Psoas muscle (tissue), 8 donors: Measurements from ENCODE around the gene CFAP97D2. TPM values are rescaled to one million over a fixed set of nuclear protein-coding genes. Genes with fewer than 3 reads are reported as not detected.
"Not testable (repeated sequence)": the region's sequence is repeated elsewhere in the genome, so short reads cannot be mapped to it uniquely, and the experiment has no call there.

ENCODE experiments used
- ATAC-seq, 4 donors: fragments of 200-7000 bp; cut with Tn5 transposase; one replicate each; pipeline ENCODE4 v1.9.1; 2020; ENCODE audit warnings: moderate library complexity in 3 of 4, mild to moderate bottlenecking in 2 of 4
- DNase-seq, 2 donors: peaks; one replicate each; pipeline ENCODE4 v3.0.0-alpha.2; 2020
- H3K27ac ChIP-seq: fragments of 200-600 bp; one replicate; pipeline ENCODE4 v1.8.0; 2022
- H3K27me3 ChIP-seq, 3 donors: fragments of 200-600 bp in 1 of 3; one replicate each; pipeline versions ENCODE4 v1.6.1 to v1.8.0; 2013 to 2022; ENCODE audit warnings: low read length in 2 of 3, mild to moderate bottlenecking in 2 of 3, moderate library complexity in 1 of 3; ENCODE audit not compliant: insufficient read depth in 3 of 3
- H3K36me3 ChIP-seq, 2 donors: fragments of 200-600 bp in 1 of 2; one replicate each; pipeline versions ENCODE4 v1.6.1 to v1.8.0; 2013 to 2022; ENCODE audit warnings: low read depth in 1 of 2, mild to moderate bottlenecking in 1 of 2, moderate library complexity in 1 of 2; ENCODE audit not compliant: insufficient read depth in 1 of 2
- H3K4me1 ChIP-seq: fragments of 200-600 bp; one replicate; pipeline ENCODE4 v1.8.0; 2022
- H3K4me3 ChIP-seq: fragments of 200-600 bp; one replicate; pipeline ENCODE4 v1.8.0; 2022; ENCODE audit warnings: mild to moderate bottlenecking
- H3K9me3 ChIP-seq: fragments of 200-600 bp; one replicate; pipeline ENCODE4 v1.8.0; 2022
- WGBS, 3 donors: extraction: QIAGEN DNeasy Blood & Tissue Kit; methylation state at CpG; one replicate each; pipeline versions ENCODE4 v1.1.6 to v1.1.7; 2013; 5-methylcytosine and 5-hydroxymethylcytosine counted together
- intact Hi-C, 2 donors: fragments of 100-400 bp; cut with DNase I; formaldehyde crosslinking; loops; one replicate each; pipeline versions ENCODE4 v1.11.0 to v1.14.2; 2022
- polyA plus RNA-seq, 3 donors: library from polyadenylated mRNA; stranded (reverse); fragments of 200-250 nt; gene quantifications; one replicate each; pipeline ENCODE4 v1.2.3, GENCODE V29; 2013
- total RNA-seq, 4 donors: library from RNA; stranded (reverse); fragmentation: NEBNext Ultra II Directional in 2 of 4; extraction: Animal tissue kit (Norgen Biotek cat#: 25700) in 2 of 4; gene quantifications; one replicate each; pipeline versions ENCODE4 v1.2.1 to v1.2.4, GENCODE V29; 2021 to 2023
- TF ChIP-seq, protein P1 (sequence below): fragments of 200-600 bp; IDR thresholded peaks from one replicate; pipeline ENCODE4 v1.8.0; 2022; ENCODE audit warnings: antibody characterized with exemption
- donor health status: healthy with polysubstance abuse.
- donor health status: DM: no; HTN: no; CAD: no; lungs with moderate emphysema.
- donor health status: Bipolar disorder and iron deficiency.
- donor health status: healthy.
- donor health status: DM: yes; HTN: yes; CAD: no.
- donor health status: DM: no; HTN: no; CAD: no.
- donor health status: DM: no; HTN: no; CAD: no.
- donor health status: DM: yes; HTN: yes; CAD: no.

The CFAP97D2 gene
- total and polyA plus RNA-seq, 7 donors, result 0.09 TPM; not detected in 6

DNA sequence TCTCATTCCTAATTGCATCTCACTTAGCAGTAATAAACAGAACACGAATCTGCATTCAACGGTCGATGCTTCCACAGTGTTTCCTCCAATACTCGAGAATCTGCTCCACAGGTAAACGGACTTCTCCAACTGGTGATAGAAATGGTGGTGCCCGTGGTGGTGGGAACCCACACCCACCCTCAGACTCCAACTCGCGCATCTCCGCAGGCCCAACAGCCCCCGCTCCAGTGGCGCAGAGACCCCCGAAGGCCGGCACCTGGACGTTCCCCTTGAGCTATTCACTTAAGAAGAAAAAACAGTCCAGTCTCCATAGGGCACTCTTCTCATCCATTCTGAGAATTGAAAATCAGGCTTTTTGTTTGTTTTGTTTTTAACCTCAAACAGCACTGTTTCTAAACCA lies 32.9 kb upstream of the CFAP97D2 start:
- intact Hi-C loops, result no loop called here
- DNase-seq (no peak), ATAC-seq (no peak)
- TF ChIP-seq, protein P1, sequence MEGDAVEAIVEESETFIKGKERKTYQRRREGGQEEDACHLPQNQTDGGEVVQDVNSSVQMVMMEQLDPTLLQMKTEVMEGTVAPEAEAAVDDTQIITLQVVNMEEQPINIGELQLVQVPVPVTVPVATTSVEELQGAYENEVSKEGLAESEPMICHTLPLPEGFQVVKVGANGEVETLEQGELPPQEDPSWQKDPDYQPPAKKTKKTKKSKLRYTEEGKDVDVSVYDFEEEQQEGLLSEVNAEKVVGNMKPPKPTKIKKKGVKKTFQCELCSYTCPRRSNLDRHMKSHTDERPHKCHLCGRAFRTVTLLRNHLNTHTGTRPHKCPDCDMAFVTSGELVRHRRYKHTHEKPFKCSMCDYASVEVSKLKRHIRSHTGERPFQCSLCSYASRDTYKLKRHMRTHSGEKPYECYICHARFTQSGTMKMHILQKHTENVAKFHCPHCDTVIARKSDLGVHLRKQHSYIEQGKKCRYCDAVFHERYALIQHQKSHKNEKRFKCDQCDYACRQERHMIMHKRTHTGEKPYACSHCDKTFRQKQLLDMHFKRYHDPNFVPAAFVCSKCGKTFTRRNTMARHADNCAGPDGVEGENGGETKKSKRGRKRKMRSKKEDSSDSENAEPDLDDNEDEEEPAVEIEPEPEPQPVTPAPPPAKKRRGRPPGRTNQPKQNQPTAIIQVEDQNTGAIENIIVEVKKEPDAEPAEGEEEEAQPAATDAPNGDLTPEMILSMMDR, result no peak
- peaks cover 10% of the 10 kb centered on the region for H3K4me1 ChIP-seq
- no peaks in the 10 kb centered on the region for H3K36me3 ChIP-seq
- H3K4me3 ChIP-seq, result no peak overlapping the region
- 93 to 96% (median 95%) methylated on average over 14 of the region's 14 CpGs for WGBS, 3 donors
- no peaks in the 10 kb centered on the region for H3K9me3 ChIP-seq
- no peak overlapping the region for H3K27ac ChIP-seq
- H3K27me3 ChIP-seq, result no peaks in the 10 kb centered on the region

DNA sequence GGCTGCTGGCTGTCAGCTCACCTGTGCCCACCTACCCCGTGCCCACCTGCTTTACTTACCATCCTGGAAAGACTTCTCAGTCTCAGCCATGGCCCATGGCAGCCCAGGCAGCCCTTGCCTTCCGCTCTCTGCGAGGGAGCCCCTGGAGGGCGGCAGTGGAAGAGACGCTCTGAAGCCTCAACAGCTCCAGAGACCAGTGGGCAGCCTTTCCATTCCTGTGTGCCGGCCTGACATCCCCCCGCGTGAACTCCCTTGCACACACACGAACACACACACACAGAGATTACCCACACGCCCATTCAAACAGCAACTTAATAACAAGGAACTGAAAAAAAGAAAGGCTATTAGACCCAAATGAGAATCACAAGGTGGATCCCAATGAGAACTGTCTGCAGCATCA lies 32.4 kb upstream of the CFAP97D2 start:
- peaks cover 13% of the 10 kb centered on the region for H3K4me1 ChIP-seq
- TF ChIP-seq, protein P1, result no peak
- intact Hi-C loops, result no loop called here
- H3K36me3 ChIP-seq, result no peaks in the 10 kb centered on the region
- no peak overlapping the region for H3K4me3 ChIP-seq
- H3K9me3 ChIP-seq, result no peaks in the 10 kb centered on the region
- WGBS, 3 donors, result 70 to 80% (median 75%) methylated on average over 10 of the region's 10 CpGs
- ATAC-seq (no peak), DNase-seq (peak in 1 of 2 donors; percentile 40)
- H3K27me3 ChIP-seq, result no peaks in the 10 kb centered on the region
- H3K27ac ChIP-seq, result no peak overlapping the region

DNA sequence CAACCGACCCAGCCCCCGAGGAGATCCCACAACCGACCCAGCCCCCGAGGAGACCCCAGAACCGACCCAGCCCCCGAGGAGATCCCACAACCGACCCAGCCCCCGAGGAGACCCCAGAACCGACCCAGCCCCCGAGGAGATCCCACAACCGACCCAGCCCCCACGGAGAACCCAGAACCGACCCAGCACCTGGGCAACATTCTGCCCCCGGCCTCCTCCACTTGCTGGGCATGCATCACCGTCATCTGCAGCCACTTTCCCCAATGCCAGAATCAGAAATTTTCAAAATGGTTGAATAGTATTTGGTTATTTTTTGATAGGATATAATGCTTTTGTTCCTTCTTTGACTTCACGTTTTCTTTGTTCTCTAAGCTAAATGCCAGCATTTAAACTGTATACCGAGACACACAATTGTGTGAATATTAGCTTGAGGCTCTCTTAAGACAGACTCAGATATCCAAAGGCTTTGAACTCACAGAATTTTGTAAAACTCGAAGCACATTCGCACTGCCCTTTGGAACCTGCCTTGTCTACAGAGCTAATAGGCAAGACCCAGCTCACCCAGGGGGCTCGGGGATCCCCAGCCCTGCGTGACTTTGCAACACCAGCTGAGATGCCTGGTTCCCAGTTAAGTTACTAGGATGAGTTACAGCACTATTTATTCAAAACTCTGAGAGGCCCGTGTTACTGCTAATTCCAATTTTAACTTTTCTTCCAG lies 31.1 kb upstream of the CFAP97D2 start:
- WGBS, 3 donors, result 86 to 88% (median 88%) methylated on average over 20 to 22 of the region's 22 CpGs
- H3K36me3 ChIP-seq, result no peaks in the 10 kb centered on the region
- H3K27ac ChIP-seq, result no peak overlapping the region
- intact Hi-C loops, result no loop called here
- no peaks in the 10 kb centered on the region for H3K27me3 ChIP-seq
- no peaks in the 10 kb centered on the region for H3K9me3 ChIP-seq
- H3K4me3 ChIP-seq, result no peak overlapping the region
- TF ChIP-seq, protein P1, result no peak
- H3K4me1 ChIP-seq, result peaks cover 8% of the 10 kb centered on the region
- no peak for ATAC-seq
- DNase-seq, result no peak

DNA sequence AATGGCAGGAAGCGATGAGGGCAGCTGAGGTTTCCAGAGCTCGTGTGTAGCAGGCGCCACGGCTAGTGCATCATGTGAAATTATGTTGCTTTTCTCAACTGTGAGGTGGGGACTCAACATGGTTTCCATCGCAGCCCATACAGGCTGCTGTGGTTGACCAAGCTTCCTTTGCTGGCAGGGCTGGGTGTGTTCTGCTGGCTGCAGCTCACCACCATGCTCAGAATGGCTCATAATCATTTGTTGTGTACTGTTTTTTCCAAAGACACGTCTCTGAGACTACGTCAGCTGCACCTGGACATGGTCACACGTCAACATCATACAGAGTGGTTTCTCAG lies 30.6 kb upstream of the CFAP97D2 start:
- no peak for ATAC-seq
- TF ChIP-seq, protein P1, result no peak
- no peak for DNase-seq
- H3K36me3 ChIP-seq, result no peaks in the 10 kb centered on the region
- intact Hi-C loops, result no loop called here
- no peaks in the 10 kb centered on the region for H3K27me3 ChIP-seq
- H3K4me1 ChIP-seq, result peaks cover 4% of the 10 kb centered on the region
- H3K9me3 ChIP-seq, result no peaks in the 10 kb centered on the region
- H3K4me3 ChIP-seq, result no peak overlapping the region
- WGBS, 3 donors, result 67 to 70% (median 70%) methylated on average over 8 of the region's 8 CpGs
- H3K27ac ChIP-seq, result no peak overlapping the region

DNA sequence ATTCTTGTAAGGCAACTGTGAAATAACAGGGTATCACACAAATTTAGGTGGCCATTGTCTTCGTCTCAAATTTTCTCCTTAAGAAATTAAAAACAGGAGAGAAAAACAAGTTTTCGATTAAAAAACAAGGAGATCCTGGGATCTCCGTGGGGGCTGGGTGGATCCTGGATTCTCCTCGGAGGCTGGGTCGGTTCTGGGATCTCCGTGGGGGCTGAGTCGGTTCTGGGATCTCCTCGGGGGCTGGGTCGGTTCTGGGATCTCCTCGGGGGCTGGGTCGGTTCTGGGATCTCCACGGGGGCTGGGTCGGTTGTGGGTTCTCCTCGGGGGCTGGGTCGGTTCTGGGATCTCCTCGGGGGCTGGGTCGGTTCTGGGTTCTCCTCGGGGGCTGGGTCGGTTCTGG lies 30.2 kb upstream of the CFAP97D2 start:
- H3K36me3 ChIP-seq, H3K9me3 ChIP-seq, H3K4me3 ChIP-seq, ATAC-seq, DNase-seq, H3K27ac ChIP-seq, H3K4me1 ChIP-seq, H3K27me3 ChIP-seq, intact Hi-C loops: not testable (repeated sequence)
- WGBS, 3 donors, result 92 to 97% (median 94%) methylated on average over 19 of the region's 19 CpGs
